Stomach (tissue), 9 donors: ENCODE data around the gene TMEM219. TPM values are rescaled to one million over a fixed set of nuclear protein-coding genes. Genes with fewer than 3 reads are reported as not detected.

ENCODE experiments used
- DNase-seq, 2 donors: peaks; one replicate each; pipeline versions ENCODE4 v3.0.0 to v3.0.0-alpha.2; 2013 to 2019
- H3K27ac ChIP-seq, 5 donors: fragments of 200-600 bp in 4 of 5; sonication (generic) in 4 of 5; one replicate each; pipeline ENCODE4 v1.5.1; 2013 to 2019; ENCODE audit warnings: mild to moderate bottlenecking in 1 of 5, moderate library complexity in 1 of 5
- H3K27me3 ChIP-seq, 3 donors: fragments of 200-600 bp; sonication (generic); one replicate each; pipeline ENCODE4 v1.5.1; 2017 to 2019; ENCODE audit warnings: mixed run types in 1 of 3
- H3K36me3 ChIP-seq, 4 donors: fragments of 200-600 bp; sonication (generic); 1 replicate in 3 of 4; 2 replicates in 1 of 4; pipeline ENCODE4 v1.5.1; 2016 to 2019
- H3K4me1 ChIP-seq, 4 donors: fragments of 200-600 bp; sonication (generic); one replicate each; pipeline ENCODE4 v1.5.1; 2016 to 2019
- H3K4me3 ChIP-seq, 4 donors: fragments of 200-600 bp; sonication (generic) in 3 of 4; one replicate each; pipeline ENCODE4 v1.5.1; 2016 to 2019; ENCODE audit warnings: mild to moderate bottlenecking in 1 of 4
- H3K9me3 ChIP-seq, 4 donors: fragments of 200-600 bp; sonication (generic); one replicate each; pipeline ENCODE4 v1.5.1; 2016 to 2019
- EP300 ChIP-seq: sonication (generic); formaldehyde crosslinking; IDR thresholded peaks from one replicate; pipeline ENCODE4 v1.6.1; 2017; ENCODE audit warnings: antibody characterized with exemption
- POLR2A ChIP-seq, 4 donors: fragments of 450-650 bp; IDR thresholded peaks; one replicate each; pipeline ENCODE4 v1.6.1; 2016; ENCODE audit warnings: antibody characterized with exemption in 4 of 4, control low read depth in 2 of 4, mild to moderate bottlenecking in 1 of 4, moderate library complexity in 1 of 4
- POLR2AphosphoS5 ChIP-seq, 3 donors: sonication (generic); formaldehyde crosslinking; IDR thresholded peaks; one replicate each; pipeline ENCODE4 v1.6.1; 2016; ENCODE audit warnings: antibody characterized with exemption in 3 of 3
- WGBS, 5 donors: extraction: QIAGEN DNeasy Blood & Tissue Kit in 3 of 5; methylation state at CpG; one replicate each; pipeline versions ENCODE4 v1.1.5 to v1.1.7; 2013 to 2018; 5-methylcytosine and 5-hydroxymethylcytosine counted together
- intact Hi-C: fragments of 100-400 bp; cut with DNase I; formaldehyde crosslinking; loops from one replicate; pipeline ENCODE4 v1.15.1; 2023; ENCODE audit warnings: low total_unique reads
- polyA plus RNA-seq, 3 donors: library from polyadenylated mRNA; stranded (reverse); fragments of 200-250 nt; gene quantifications; one replicate each; pipeline ENCODE4 v1.2.3, GENCODE V29; 2013
- total RNA-seq, 5 donors: library from RNA; depleted of rRNA; stranded (reverse); fragments of >200 nt; gene quantifications; one replicate each; pipeline versions ENCODE4 v1.1.0 to v1.2.3, GENCODE V29; 2014 to 2016
- TF ChIP-seq, protein P1 (sequence below), 7 experiments: fragments of 450-650 bp in 4 of 7; fragments of 200-600 bp in 3 of 7; sonication (generic) in 3 of 7; IDR thresholded peaks; one replicate each; pipeline ENCODE4 v1.5.1; 2016 to 2019; ENCODE audit warnings: antibody characterized with exemption in 7 of 7, control low read depth in 2 of 7, mild to moderate bottlenecking in 1 of 7
- donor health status: healthy with polysubstance abuse.
- donor health status: Bipolar disorder and iron deficiency.
- donor health status: healthy.

TMEM219 gene
- total and polyA plus RNA-seq, 8 donors = 32.1 to 286 (median 139) TPM

GRCh38 chr16:29977063-29977825 is 15.4 kb downstream of the TMEM219 start:
- intact Hi-C loops = no loop called here
- no peak for DNase-seq
- peaks cover 25 to 50% (median 41%) of the 10 kb centered on the region in 4 donors for H3K4me1 ChIP-seq
- H3K4me3 ChIP-seq = peak overlapping the region in 2 of 4 donors; percentile 82 to 98
- H3K9me3 ChIP-seq = no peaks in the 10 kb centered on the region
- H3K27me3 ChIP-seq = no peaks in the 10 kb centered on the region
- H3K27ac ChIP-seq = peak overlapping the region in 4 of 5 donors; percentile 31 to 94 (median 92)
- H3K36me3 ChIP-seq = peaks cover 45 to 52% (median 50%) of the 10 kb centered on the region in 4 donors
- 81 to 88% (median 82%) methylated on average over 8 to 9 of the region's 9 CpGs for WGBS, 5 donors
- TF ChIP-seq POLR2A (IDR thresholded peaks at IDR 0.05) (no peak), EP300 (no peak), POLR2AphosphoS5 (IDR thresholded peaks at IDR 0.05) (no peak)
- TF ChIP-seq, protein P1, sequence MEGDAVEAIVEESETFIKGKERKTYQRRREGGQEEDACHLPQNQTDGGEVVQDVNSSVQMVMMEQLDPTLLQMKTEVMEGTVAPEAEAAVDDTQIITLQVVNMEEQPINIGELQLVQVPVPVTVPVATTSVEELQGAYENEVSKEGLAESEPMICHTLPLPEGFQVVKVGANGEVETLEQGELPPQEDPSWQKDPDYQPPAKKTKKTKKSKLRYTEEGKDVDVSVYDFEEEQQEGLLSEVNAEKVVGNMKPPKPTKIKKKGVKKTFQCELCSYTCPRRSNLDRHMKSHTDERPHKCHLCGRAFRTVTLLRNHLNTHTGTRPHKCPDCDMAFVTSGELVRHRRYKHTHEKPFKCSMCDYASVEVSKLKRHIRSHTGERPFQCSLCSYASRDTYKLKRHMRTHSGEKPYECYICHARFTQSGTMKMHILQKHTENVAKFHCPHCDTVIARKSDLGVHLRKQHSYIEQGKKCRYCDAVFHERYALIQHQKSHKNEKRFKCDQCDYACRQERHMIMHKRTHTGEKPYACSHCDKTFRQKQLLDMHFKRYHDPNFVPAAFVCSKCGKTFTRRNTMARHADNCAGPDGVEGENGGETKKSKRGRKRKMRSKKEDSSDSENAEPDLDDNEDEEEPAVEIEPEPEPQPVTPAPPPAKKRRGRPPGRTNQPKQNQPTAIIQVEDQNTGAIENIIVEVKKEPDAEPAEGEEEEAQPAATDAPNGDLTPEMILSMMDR (IDR thresholded peaks at IDR 0.05) = no peak

DNA sequence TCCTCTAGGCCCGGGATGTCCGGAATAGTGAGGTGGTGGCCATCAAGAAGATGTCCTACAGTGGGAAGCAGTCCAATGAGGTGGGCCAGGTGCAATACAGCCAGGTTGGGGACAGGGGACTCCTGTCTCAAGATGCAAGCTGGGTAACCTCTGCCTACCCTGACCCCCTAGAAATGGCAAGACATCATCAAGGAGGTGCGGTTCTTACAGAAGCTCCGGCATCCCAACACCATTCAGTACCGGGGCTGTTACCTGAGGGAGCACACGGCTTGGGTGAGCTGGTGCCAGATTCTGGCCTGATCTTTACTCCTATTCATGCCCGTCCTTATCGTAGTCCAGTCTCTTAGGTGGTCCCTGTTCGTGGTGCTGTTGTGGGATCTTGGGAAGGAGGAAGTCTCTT is 16.2 kb downstream of the TMEM219 start:
- peaks cover 51 to 57% (median 56%) of the 10 kb centered on the region in 4 donors for H3K36me3 ChIP-seq

GRCh38 chr16:29978564-29979270 is 16.8 kb downstream of the TMEM219 start:
- Histone ChIP-seq H3K27ac (no peak overlapping the region), H3K4me1 (peaks cover 25 to 46% (median 36%) of the 10 kb centered on the region in 4 donors), H3K9me3 (no peaks in the 10 kb centered on the region), H3K36me3 (peaks cover 57 to 63% (median 62%) of the 10 kb centered on the region in 4 donors), H3K27me3 (no peaks in the 10 kb centered on the region), H3K4me3 (no peak overlapping the region)
- intact Hi-C loops = no loop called here
- 87 to 93% (median 93%) methylated on average over 9 of the region's 9 CpGs for WGBS, 5 donors
- DNase-seq = no peak
- no peak for TF ChIP-seq POLR2AphosphoS5 (IDR thresholded peaks at IDR 0.05)
- TF ChIP-seq POLR2A (IDR thresholded peaks at IDR 0.05) = no peak
- no peak for TF ChIP-seq EP300
- TF ChIP-seq, protein P1 (IDR thresholded peaks at IDR 0.05) = no peak

More for the DNA sequence above, 16.2 kb downstream of the TMEM219 start:
- DNase-seq = no peak
- Histone ChIP-seq H3K4me1 (peaks cover 25 to 48% (median 39%) of the 10 kb centered on the region in 4 donors), H3K27ac (peak overlapping the region in 2 of 5 donors; percentile 90 to 94), H3K27me3 (no peaks in the 10 kb centered on the region), H3K9me3 (no peaks in the 10 kb centered on the region), H3K4me3 (no peak overlapping the region)
- intact Hi-C loops = no loop called here
- WGBS, 5 donors = 92 to 96% (median 94%) methylated on average over 9 of the region's 9 CpGs
- no peak for TF ChIP-seq POLR2AphosphoS5 (IDR thresholded peaks at IDR 0.05)
- TF ChIP-seq POLR2A (IDR thresholded peaks at IDR 0.05) = no peak
- no peak for TF ChIP-seq EP300
- TF ChIP-seq, protein P1 (IDR thresholded peaks at IDR 0.05) = no peak

GRCh38 chr16:29982560-29983419 is 20.9 kb downstream of the TMEM219 start:
- Histone ChIP-seq H3K4me3 (no peak overlapping the region), H3K9me3 (no peaks in the 10 kb centered on the region), H3K27ac (no peak overlapping the region), H3K36me3 (peaks cover 96 to 100% (median 100%) of the 10 kb centered on the region in 4 donors), H3K27me3 (no peaks in the 10 kb centered on the region), H3K4me1 (peaks cover 0 to 11% (median 3%) of the 10 kb centered on the region in 4 donors)
- 82 to 90% (median 89%) methylated on average over 22 to 24 of the region's 24 CpGs for WGBS, 5 donors
- TF ChIP-seq, protein P1 (IDR thresholded peaks at IDR 0.05) = no peak
- TF ChIP-seq EP300 = no peak
- TF ChIP-seq POLR2A (IDR thresholded peaks at IDR 0.05) = no peak
- TF ChIP-seq POLR2AphosphoS5 (IDR thresholded peaks at IDR 0.05) = no peak
- intact Hi-C loops = no loop called here
- no peak for DNase-seq
